GM20000 (cell line): Measurements from ENCODE around the gene PACS1.
"Not testable (repeated sequence)": the region's sequence is repeated elsewhere in the genome, so short reads cannot be mapped to it uniquely, and the experiment has no call there.

Experiments used
- DNase-seq: peaks from one replicate; pipeline ENCODE4 v3.0.0; 2012; ENCODE audit warnings: low spot score
- CTCF ChIP-seq: IDR thresholded peaks from 2 replicates; pipeline ENCODE4 v1.5.1; 2012; ENCODE audit warnings: mild to moderate bottlenecking, control low read depth; ENCODE audit errors: extremely low read depth, missing control alignments

PACS1 gene

GRCh38 chr11:66077927-66078326, 7.9 kb downstream of the PACS1 start:
- TF ChIP-seq CTCF: no peak
- DNase-seq: no peak

- not testable (repeated sequence) for DNase-seq
Measured at GRCh38 chr11:66078949-66079348, 8.9 kb downstream of the PACS1 start.

GRCh38 chr11:66080055-66080817, 10.2 kb downstream of the PACS1 start:
- DNase-seq: no peak
- TF ChIP-seq CTCF: no peak

- DNase-seq: peak; percentile 64
- no peak for TF ChIP-seq CTCF
Measured at GRCh38 chr11:66081505-66081904, 11.4 kb downstream of the PACS1 start.

GRCh38 chr11:66082946-66083698, 13.1 kb downstream of the PACS1 start:
- no peak for TF ChIP-seq CTCF
- DNase-seq: no peak

GRCh38 chr11:66083767-66084166, 13.7 kb downstream of the PACS1 start:
- no peak for DNase-seq
- no peak for TF ChIP-seq CTCF

- no peak for DNase-seq
- no peak for TF ChIP-seq CTCF
Measured at GRCh38 chr11:66084821-66085475, 14.9 kb downstream of the PACS1 start.
